IMR-90 (cell line): ENCODE data around the gene TTC38.

Experiments used
- CEBPB ChIP-seq: IDR thresholded peaks from 2 replicates; pipeline ENCODE4 v1.6.1; 2012; ENCODE audit warnings: low read depth, low read length, improper control_type of control experiment
- MAFK ChIP-seq: IDR thresholded peaks from 2 replicates; pipeline ENCODE4 v1.6.1; 2012; ENCODE audit warnings: low read depth, low read length, improper control_type of control experiment
- MAZ ChIP-seq: IDR thresholded peaks from 2 replicates; pipeline ENCODE4 v1.6.1; 2012; ENCODE audit warnings: low read depth, mild to moderate bottlenecking, low read length, improper control_type of control experiment, moderate library complexity, borderline replicate concordance
- MXI1 ChIP-seq: IDR thresholded peaks from 2 replicates; pipeline ENCODE4 v1.6.1; 2012; ENCODE audit warnings: low read depth, mild to moderate bottlenecking, low read length, moderate library complexity, borderline replicate concordance
- NFE2L2 ChIP-seq: fragments of 150-350 bp; IDR thresholded peaks from 2 replicates; pipeline ENCODE4 v1.6.1; 2016; ENCODE audit warnings: low read depth, mild to moderate bottlenecking, low read length
- POLR2A ChIP-seq: IDR thresholded peaks from 2 replicates; pipeline ENCODE4 v1.6.1; 2012; ENCODE audit warnings: mild to moderate bottlenecking, low read depth, low read length
- RAD21 ChIP-seq: IDR thresholded peaks from 2 replicates; pipeline ENCODE4 v1.6.1; 2012; ENCODE audit warnings: low read length, improper control_type of control experiment
- RCOR1 ChIP-seq: IDR thresholded peaks from 2 replicates; pipeline ENCODE4 v1.6.1; 2012; ENCODE audit warnings: mild to moderate bottlenecking, low read length, improper control_type of control experiment; ENCODE audit not compliant: insufficient replicate concordance
- RFX5 ChIP-seq: IDR thresholded peaks from 2 replicates; pipeline ENCODE4 v1.8.0; 2012; ENCODE audit warnings: low read depth, mild to moderate bottlenecking, low read length, moderate library complexity
- SMC3 ChIP-seq: fragments of 150-350 bp; IDR thresholded peaks from 2 replicates; pipeline ENCODE4 v1.6.1; 2016; ENCODE audit warnings: low read depth, mild to moderate bottlenecking, antibody characterized with exemption, low read length, moderate library complexity
- TF ChIP-seq, protein P1 (sequence below): conservative IDR thresholded peaks from 2 replicates; pipeline ENCODE4 v1.5.1; 2012; ENCODE audit warnings: mild to moderate bottlenecking, low read depth, low read length, improper control_type of control experiment

DNA sequence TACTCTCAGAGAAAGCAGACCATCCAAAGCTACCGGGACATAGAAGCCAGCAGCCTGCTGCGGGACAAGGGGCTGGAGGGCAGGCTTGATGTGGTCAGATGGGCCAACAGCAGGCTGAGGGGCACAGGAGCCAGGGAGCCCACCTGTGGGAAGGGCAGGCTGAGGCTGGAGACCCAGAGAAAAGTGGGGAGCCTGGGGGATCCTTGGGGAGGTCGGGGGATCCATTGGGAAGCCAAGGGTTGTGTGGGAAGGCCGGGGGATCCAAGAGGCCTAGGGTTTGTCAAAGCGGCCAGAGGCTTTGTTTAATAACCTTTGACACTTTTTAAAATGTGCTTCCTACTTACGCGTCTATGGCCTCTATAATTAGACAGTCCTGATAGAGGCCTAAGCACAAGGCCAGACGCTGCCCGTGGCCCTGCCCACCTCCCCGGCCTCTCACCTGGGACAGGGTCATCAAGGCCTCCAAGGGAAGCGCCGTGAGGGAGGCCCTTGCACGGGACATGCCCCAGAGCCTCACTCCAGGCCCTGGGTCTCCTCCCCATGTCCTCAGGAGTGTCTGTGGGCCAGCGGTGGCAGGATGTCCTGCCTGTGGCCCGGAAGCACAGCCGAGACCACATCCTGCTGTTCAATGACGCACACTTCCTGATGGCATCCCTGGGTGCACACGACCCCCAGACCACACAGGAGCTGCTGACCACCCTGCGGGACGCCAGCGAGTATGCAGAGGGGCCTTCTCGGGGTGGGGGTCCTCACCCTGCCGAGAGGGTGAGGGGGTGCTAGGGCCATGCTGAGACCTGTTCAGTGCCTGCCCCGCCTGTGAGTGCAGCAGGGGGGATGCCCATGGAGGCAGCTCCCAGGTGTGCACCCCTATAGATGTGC, 20.3 kb downstream of the TTC38 start:
- TF ChIP-seq, protein P1, sequence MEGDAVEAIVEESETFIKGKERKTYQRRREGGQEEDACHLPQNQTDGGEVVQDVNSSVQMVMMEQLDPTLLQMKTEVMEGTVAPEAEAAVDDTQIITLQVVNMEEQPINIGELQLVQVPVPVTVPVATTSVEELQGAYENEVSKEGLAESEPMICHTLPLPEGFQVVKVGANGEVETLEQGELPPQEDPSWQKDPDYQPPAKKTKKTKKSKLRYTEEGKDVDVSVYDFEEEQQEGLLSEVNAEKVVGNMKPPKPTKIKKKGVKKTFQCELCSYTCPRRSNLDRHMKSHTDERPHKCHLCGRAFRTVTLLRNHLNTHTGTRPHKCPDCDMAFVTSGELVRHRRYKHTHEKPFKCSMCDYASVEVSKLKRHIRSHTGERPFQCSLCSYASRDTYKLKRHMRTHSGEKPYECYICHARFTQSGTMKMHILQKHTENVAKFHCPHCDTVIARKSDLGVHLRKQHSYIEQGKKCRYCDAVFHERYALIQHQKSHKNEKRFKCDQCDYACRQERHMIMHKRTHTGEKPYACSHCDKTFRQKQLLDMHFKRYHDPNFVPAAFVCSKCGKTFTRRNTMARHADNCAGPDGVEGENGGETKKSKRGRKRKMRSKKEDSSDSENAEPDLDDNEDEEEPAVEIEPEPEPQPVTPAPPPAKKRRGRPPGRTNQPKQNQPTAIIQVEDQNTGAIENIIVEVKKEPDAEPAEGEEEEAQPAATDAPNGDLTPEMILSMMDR: no peak
- TF ChIP-seq RFX5 (no peak), MAFK (no peak), POLR2A (no peak), SMC3 (no peak), NFE2L2 (no peak), RCOR1 (no peak), RAD21 (no peak), MAZ (no peak), CEBPB (no peak), MXI1 (no peak)
